ENCODE results near the gene RNASEH2A.

Gene RNASEH2A

DNA sequence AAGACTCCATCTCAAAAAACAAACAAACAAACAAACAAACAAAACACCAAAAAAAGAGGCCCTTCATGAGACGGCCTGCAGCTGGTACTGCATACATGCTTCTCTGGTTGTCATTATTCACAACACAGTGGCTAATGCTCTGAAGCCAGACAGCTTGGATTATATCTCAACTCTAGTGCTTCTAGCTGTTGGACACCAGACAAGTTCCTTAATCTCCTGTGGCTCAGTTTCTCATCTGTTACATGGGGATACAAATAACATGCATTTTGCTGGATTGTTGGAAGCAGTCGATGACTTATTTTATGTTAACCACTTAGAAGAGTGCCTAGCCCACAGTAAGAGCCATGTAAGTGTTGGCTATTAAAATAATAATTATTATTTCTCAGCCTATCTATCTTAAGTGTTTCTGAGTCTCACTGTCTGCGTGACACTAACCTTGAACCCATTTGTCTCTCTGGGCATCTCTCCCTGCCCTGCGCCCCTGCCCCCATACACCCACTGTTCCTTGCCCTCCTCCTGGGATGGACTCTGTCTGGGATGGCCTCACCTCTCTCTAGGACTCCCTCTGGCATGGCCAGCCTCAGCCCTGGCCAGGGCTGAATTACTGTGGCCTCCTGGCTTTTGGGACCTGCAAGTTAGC, 18.2 kb upstream of the RNASEH2A start:
- H3K4me3 ChIP-seq (ENCODE audit: insufficient read depth, low read length, poor library complexity, severe bottlenecking), result no peak overlapping the region

GRCh38 chr19:12788682-12789097, 17.7 kb upstream of the RNASEH2A start:
- no peaks in the 10 kb centered on the region for H3K79me2 ChIP-seq (ENCODE audit: insufficient read depth, low read length)
- H3K4me3 ChIP-seq (ENCODE audit: insufficient read depth, low read length, poor library complexity, severe bottlenecking), result no peak overlapping the region
- TF ChIP-seq EZH2phosphoT487 (conservative IDR thresholded peaks at IDR 0.05; ENCODE audit: low read length), result no peak
- TF ChIP-seq, protein P1, sequence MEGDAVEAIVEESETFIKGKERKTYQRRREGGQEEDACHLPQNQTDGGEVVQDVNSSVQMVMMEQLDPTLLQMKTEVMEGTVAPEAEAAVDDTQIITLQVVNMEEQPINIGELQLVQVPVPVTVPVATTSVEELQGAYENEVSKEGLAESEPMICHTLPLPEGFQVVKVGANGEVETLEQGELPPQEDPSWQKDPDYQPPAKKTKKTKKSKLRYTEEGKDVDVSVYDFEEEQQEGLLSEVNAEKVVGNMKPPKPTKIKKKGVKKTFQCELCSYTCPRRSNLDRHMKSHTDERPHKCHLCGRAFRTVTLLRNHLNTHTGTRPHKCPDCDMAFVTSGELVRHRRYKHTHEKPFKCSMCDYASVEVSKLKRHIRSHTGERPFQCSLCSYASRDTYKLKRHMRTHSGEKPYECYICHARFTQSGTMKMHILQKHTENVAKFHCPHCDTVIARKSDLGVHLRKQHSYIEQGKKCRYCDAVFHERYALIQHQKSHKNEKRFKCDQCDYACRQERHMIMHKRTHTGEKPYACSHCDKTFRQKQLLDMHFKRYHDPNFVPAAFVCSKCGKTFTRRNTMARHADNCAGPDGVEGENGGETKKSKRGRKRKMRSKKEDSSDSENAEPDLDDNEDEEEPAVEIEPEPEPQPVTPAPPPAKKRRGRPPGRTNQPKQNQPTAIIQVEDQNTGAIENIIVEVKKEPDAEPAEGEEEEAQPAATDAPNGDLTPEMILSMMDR (IDR thresholded peaks at IDR 0.05; ENCODE audit: insufficient read depth, low read length, poor library complexity, severe bottlenecking), result no peak
- H3K27me3 ChIP-seq (ENCODE audit: low read length), result no peaks in the 10 kb centered on the region
- H3K4me2 ChIP-seq (ENCODE audit: low read depth, low read length, poor library complexity, severe bottlenecking), result no peak overlapping the region
- H3K9ac ChIP-seq (ENCODE audit: low read length), result no peak overlapping the region
- H3K9me2 ChIP-seq (replicated peaks; ENCODE audit: insufficient read depth, low read length), result no peaks in the 10 kb centered on the region
- no peaks in the 10 kb centered on the region for H3K9me3 ChIP-seq (ENCODE audit: insufficient read depth, low read length)
- H2AFZ ChIP-seq (ENCODE audit: low read depth, low read length, severe bottlenecking), result no peak overlapping the region
- H4K20me1 ChIP-seq (ENCODE audit: low read depth, low read length), result no peaks in the 10 kb centered on the region
- H3K27ac ChIP-seq (ENCODE audit: low read depth, low read length), result no peak overlapping the region
- H3K36me3 ChIP-seq (ENCODE audit: low read length), result no peaks in the 10 kb centered on the region
- peaks cover 26% of the 10 kb centered on the region for H3F3A ChIP-seq (ENCODE audit: insufficient read depth)

More for the DNA sequence above, 18.2 kb upstream of the RNASEH2A start:
- Histone ChIP-seq H4K20me1 (ENCODE audit: low read depth, low read length) (no peaks in the 10 kb centered on the region), H3K9me2 (replicated peaks; ENCODE audit: insufficient read depth, low read length) (no peaks in the 10 kb centered on the region), H3K36me3 (ENCODE audit: low read length) (no peaks in the 10 kb centered on the region), H3K9ac (ENCODE audit: low read length) (no peak overlapping the region), H2AFZ (ENCODE audit: low read depth, low read length, severe bottlenecking) (no peak overlapping the region), H3F3A (ENCODE audit: insufficient read depth) (peaks cover 26% of the 10 kb centered on the region), H3K9me3 (ENCODE audit: insufficient read depth, low read length) (no peaks in the 10 kb centered on the region), H3K27ac (ENCODE audit: low read depth, low read length) (no peak overlapping the region), H3K4me2 (ENCODE audit: low read depth, low read length, poor library complexity, severe bottlenecking) (no peak overlapping the region), H3K79me2 (ENCODE audit: insufficient read depth, low read length) (no peaks in the 10 kb centered on the region), H3K27me3 (ENCODE audit: low read length) (no peaks in the 10 kb centered on the region)
- no peak for TF ChIP-seq EZH2phosphoT487 (conservative IDR thresholded peaks at IDR 0.05; ENCODE audit: low read length)
- TF ChIP-seq, protein P1 (IDR thresholded peaks at IDR 0.05; ENCODE audit: insufficient read depth, low read length, poor library complexity, severe bottlenecking), result no peak

- TF ChIP-seq, protein P1 (IDR thresholded peaks at IDR 0.05; ENCODE audit: insufficient read depth, low read length, poor library complexity, severe bottlenecking), result no peak
- no peak for TF ChIP-seq EZH2phosphoT487 (conservative IDR thresholded peaks at IDR 0.05; ENCODE audit: low read length)
- Histone ChIP-seq H3K4me3 (ENCODE audit: insufficient read depth, low read length, poor library complexity, severe bottlenecking) (no peak overlapping the region), H3K9me3 (ENCODE audit: insufficient read depth, low read length) (no peaks in the 10 kb centered on the region), H3K9ac (ENCODE audit: low read length) (peak overlapping the region; percentile 77; the same call in 1 of the 2 replicates), H3K9me2 (replicated peaks; ENCODE audit: insufficient read depth, low read length) (no peaks in the 10 kb centered on the region), H3K27me3 (ENCODE audit: low read length) (no peaks in the 10 kb centered on the region), H3K79me2 (ENCODE audit: insufficient read depth, low read length) (no peaks in the 10 kb centered on the region), H3K27ac (ENCODE audit: low read depth, low read length) (no peak overlapping the region), H3K36me3 (ENCODE audit: low read length) (no peaks in the 10 kb centered on the region), H2AFZ (ENCODE audit: low read depth, low read length, severe bottlenecking) (no peak overlapping the region), H3K4me2 (ENCODE audit: low read depth, low read length, poor library complexity, severe bottlenecking) (peak overlapping the region; percentile 94), H3F3A (ENCODE audit: insufficient read depth) (peaks cover 30% of the 10 kb centered on the region), H4K20me1 (ENCODE audit: low read depth, low read length) (no peaks in the 10 kb centered on the region)
These were observed 17.1 kb upstream of the RNASEH2A start for GRCh38 chr19:12789098-12789903.
